Panc1 (cell line): ENCODE data around the gene SLC22A16. TPM values are rescaled to one million over a fixed set of nuclear protein-coding genes. Genes with fewer than 3 reads are reported as not detected.

Experiments
- ATAC-seq: fragments of 200-7000 bp; cut with Tn5 transposase; 2 replicates; pipeline ENCODE4 v1.9.1; 2020; ENCODE audit warnings: mild to moderate bottlenecking, moderate library complexity
- BruUV-seq: library from RNA; stranded (reverse); fragments of 400-500 nt; replicated peaks from 2 replicates; lab custom pipeline; 2021; lab: Mats Ljungman, UMichigan
- CTCF ChIA-PET: fragments of 300-600 bp; sonication (Branson Sonifier 250); formaldehyde crosslinking; loops from one replicate; lab custom pipeline; 2022; ENCODE audit warnings: antibody characterized with exemption; lab: Charles Lee
- POLR2A ChIA-PET: fragments of 300-600 bp; sonication (Branson Sonifier 250); formaldehyde crosslinking; loops from one replicate; lab custom pipeline; 2022; ENCODE audit warnings: antibody characterized with exemption; lab: Charles Lee
- DNase-seq: peaks from one replicate; pipeline ENCODE4 v3.0.0-alpha.2; 2010; ENCODE audit warnings: low read depth, low spot score
- H3K27ac ChIP-seq: 2 replicates; pipeline ENCODE4 v1.5.1; 2011; ENCODE audit warnings: mild to moderate bottlenecking, low read length, inconsistent platforms
- H3K27me3 ChIP-seq: fragments of 200-500 bp; sonication (Bioruptor generic); 2 replicates; pipeline ENCODE4 v1.6.0; 2014; ENCODE audit warnings: low read length, inconsistent platforms; ENCODE audit not compliant: control insufficient read depth, insufficient read depth
- H3K36me3 ChIP-seq: fragments of 200-500 bp; sonication (Bioruptor generic); 2 replicates; pipeline ENCODE4 v1.5.1; 2014; ENCODE audit warnings: inconsistent platforms, mild to moderate bottlenecking, low read length, moderate library complexity; ENCODE audit not compliant: control insufficient read depth, insufficient read depth
- H3K4me1 ChIP-seq: 2 replicates; pipeline ENCODE4 v1.5.1; 2011; ENCODE audit warnings: inconsistent platforms, mild to moderate bottlenecking, low read length, moderate library complexity; ENCODE audit not compliant: control insufficient read depth, insufficient read depth
- H3K4me3 ChIP-seq, 2 experiments: 2 replicates each; pipeline ENCODE4 v1.5.1; 2011 to 2012; ENCODE audit warnings: low read depth in 2 of 2, low read length in 2 of 2, mild to moderate bottlenecking in 2 of 2, inconsistent platforms in 1 of 2, moderate library complexity in 1 of 2
- H3K9me3 ChIP-seq: fragments of 200-500 bp; sonication (Bioruptor generic); 2 replicates; pipeline ENCODE4 v1.5.1; 2014; ENCODE audit warnings: low read depth, mild to moderate bottlenecking, inconsistent platforms, low read length, moderate library complexity; ENCODE audit not compliant: control insufficient read depth, insufficient read depth
- CTCF ChIP-seq: fragments of 450-650 bp; IDR thresholded peaks from 2 replicates; pipeline ENCODE4 v1.5.1; 2017; ENCODE audit warnings: mild to moderate bottlenecking
- POLR2AphosphoS5 ChIP-seq: IDR thresholded peaks from 2 replicates; pipeline ENCODE4 v1.6.1; 2012; ENCODE audit warnings: mild to moderate bottlenecking, low read depth, low read length, moderate library complexity
- REST ChIP-seq, 2 experiments: IDR thresholded peaks; 2 replicates each; pipeline ENCODE4 v1.6.1; 2011 to 2012; ENCODE audit warnings: low read depth in 2 of 2, control low read depth in 1 of 2, low read length in 1 of 2, mild to moderate bottlenecking in 1 of 2, moderate library complexity in 1 of 2; ENCODE audit not compliant: insufficient read depth in 1 of 2
- SIN3A ChIP-seq: IDR thresholded peaks from 2 replicates; pipeline ENCODE4 v1.6.1; 2012; ENCODE audit warnings: low read depth, mild to moderate bottlenecking, low read length, moderate library complexity, borderline replicate concordance; ENCODE audit not compliant: insufficient read depth
- TCF7L2 ChIP-seq: IDR thresholded peaks from 2 replicates; pipeline ENCODE4 v1.6.1; 2011; ENCODE audit warnings: mild to moderate bottlenecking, low read depth, low read length, inconsistent platforms
- in situ Hi-C: cut with HindIII; loops from 2 replicates; pipeline ENCODE4 v1.10.0; 2016; ENCODE audit warnings: low sequenced_read_pairs, low pct_unique_long_range_greater_than_20kb
- intact Hi-C: fragments of 100-400 bp; cut with micrococcal nuclease; formaldehyde crosslinking; loops from one replicate; pipeline ENCODE4 v1.10.0; 2022; ENCODE audit not compliant: unreplicated experiment
- total RNA-seq: library from RNA; stranded (reverse); gene quantifications from one replicate; pipeline ENCODE4 v1.2.1, GENCODE V29; 2021; ENCODE audit not compliant: unreplicated experiment

SLC22A16 gene
- total RNA-seq, 1 experiment from 2014 or later = not detected

GRCh38 chr6:110421749-110422443 is 54.5 kb downstream of the SLC22A16 start:
- Histone ChIP-seq H3K36me3 (no peaks in the 10 kb centered on the region), H3K4me3 (no peak overlapping the region), H3K4me1 (no peaks in the 10 kb centered on the region), H3K27ac (no peak overlapping the region), H3K27me3 (peaks cover 40% of the 10 kb centered on the region), H3K9me3 (no peaks in the 10 kb centered on the region)
- in situ Hi-C loops (no loop called here), intact Hi-C loops (no loop called here)
- ATAC-seq (no peak), DNase-seq (no peak)
- ChIA-PET CTCF (no interaction called here), POLR2A (no interaction called here)
- TF ChIP-seq POLR2AphosphoS5 (no peak), TCF7L2 (no peak), CTCF (no peak), REST (IDR thresholded peaks at IDR 0.05; ENCODE audit: insufficient read depth in 1 of 2, low read depth in 2 of 2, low read length in 1 of 2) (no peak), SIN3A (no peak)
- BruUV-seq = no TSS peak

- no TSS peak for BruUV-seq
- TF ChIP-seq POLR2AphosphoS5 (no peak), CTCF (no peak), TCF7L2 (no peak), REST (IDR thresholded peaks at IDR 0.05; ENCODE audit: insufficient read depth in 1 of 2, low read depth in 2 of 2, low read length in 1 of 2) (no peak), SIN3A (no peak)
Measured at GRCh38 chr6:110419028-110419739, 57.2 kb downstream of the SLC22A16 start.

More at GRCh38 chr6:110419028-110419739, 57.2 kb downstream of the SLC22A16 start:
- Histone ChIP-seq H3K27ac (no peak overlapping the region), H3K9me3 (no peaks in the 10 kb centered on the region), H3K36me3 (no peaks in the 10 kb centered on the region), H3K27me3 (peaks cover 23% of the 10 kb centered on the region), H3K4me1 (no peaks in the 10 kb centered on the region), H3K4me3 (no peak overlapping the region)
- in situ Hi-C loops (no loop called here), intact Hi-C loops (no loop called here)
- DNase-seq (no peak), ATAC-seq (no peak)
- ChIA-PET CTCF (no interaction called here), POLR2A (no interaction called here)
